GM21390 (cell line): ENCODE results near the gene PPARG.
"Not testable (repeated sequence)": the region's sequence is repeated elsewhere in the genome, so short reads cannot be mapped to it uniquely, and the experiment has no call there.

Experiments
- ATAC-seq: cut with Tn5 transposase; IDR thresholded peaks from one replicate; pipeline ENCODE4 v1.9.1; 2021; ENCODE audit not compliant: unreplicated experiment

The PPARG gene

DNA sequence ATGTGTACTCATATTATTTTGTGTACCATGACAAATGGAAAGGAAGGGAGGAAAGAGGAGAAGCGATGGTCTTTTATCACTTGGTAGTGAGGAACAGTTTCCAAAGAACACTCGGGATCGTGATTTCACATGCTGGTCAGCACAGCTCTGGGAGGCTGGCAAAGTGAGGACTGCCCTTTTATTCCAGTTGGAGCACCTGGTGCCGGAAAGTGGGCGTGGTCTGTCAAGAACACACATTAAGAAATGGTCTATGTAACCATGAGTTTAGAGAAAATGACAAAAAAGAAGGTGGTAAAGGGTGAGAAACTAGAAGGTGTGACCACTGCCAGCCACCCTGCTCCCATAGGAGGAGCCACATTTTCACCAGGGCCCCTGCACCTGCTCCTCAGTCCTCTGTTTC lies 188.4 kb downstream of the PPARG start:
- ATAC-seq, result no peak

DNA sequence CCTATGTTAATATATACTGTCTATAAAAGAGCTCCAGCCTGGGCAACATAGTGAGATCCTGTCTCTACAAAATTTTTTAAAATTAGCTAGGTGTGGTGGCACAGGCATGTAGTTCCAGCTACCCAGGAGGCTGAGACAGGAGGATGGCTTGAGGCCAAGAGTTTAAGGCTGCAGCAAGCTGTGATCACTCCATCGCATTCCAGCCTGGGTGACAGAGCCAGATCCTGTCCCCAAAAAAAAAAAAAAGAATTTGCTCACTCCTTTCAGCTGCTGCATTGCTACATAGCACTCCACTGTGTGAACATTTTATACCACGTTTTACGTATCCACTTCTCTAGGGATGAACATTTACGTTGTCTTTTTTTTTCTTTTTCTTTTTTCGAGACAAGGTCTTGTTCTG lies 189.5 kb downstream of the PPARG start:
- ATAC-seq, result no peak

DNA sequence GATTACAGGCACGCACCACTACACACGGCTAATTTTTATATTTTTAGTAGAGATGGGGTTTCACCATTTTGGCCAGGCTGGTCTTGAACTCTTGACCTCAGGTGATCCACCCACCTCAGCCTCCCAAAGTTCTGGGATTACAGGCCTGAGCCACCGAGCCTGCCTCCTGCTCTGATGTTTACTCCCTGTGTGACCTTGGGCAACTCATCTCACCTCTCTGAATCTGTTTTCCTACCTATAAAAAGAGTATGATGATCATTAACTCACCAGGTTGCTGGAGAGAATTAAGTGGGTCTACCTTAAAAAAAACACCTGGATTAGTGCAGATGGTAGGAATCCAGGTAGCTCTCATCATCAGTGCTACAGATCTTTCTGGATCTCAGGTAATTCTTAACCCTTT lies 190.3 kb downstream of the PPARG start:
- ATAC-seq, result not testable (repeated sequence)

DNA sequence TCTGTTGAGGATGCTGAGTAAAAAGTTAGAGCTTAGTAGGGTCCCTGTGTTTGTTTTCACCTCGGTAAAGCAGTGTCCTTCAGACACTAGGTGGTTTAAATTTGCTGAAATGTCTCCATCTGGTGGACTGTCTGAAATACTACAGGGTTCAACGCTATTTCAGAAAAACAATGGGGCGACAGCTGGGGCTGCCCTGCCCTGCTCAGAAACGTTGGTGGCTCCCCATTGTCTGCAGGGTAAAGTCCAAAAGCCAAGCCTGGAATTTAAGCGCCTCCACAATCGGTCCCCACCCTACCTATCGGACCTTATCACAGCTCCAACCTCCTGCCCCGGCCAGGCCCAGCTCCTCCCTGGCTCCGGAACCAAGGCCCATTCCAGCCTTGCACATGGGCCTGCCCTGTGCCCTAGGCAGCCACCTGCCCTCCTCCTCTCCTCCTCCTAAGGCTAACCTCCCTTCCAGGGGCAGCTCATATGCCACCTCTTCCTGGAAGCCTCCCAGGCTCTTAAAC lies 191.1 kb downstream of the PPARG start:
- no peak for ATAC-seq

DNA sequence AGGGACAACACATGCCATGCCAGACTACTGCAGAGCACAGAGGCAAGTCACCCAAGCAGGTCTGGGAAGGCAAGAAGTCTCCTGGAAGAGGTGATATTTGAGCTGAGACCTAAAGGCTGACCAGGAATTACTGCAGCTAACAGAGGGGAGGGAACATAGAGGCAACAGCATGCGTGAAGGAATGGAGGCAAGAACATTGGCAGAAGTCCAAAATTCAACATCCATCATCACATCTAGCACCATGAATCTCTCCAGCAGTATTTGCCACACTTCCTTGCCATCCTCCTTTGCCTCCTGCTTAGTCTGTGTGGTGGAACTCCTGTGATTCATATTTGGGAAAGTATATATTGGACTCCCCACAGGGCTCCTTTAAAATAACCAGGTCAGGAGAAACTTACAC lies 194.5 kb downstream of the PPARG start:
- ATAC-seq, result no peak

DNA sequence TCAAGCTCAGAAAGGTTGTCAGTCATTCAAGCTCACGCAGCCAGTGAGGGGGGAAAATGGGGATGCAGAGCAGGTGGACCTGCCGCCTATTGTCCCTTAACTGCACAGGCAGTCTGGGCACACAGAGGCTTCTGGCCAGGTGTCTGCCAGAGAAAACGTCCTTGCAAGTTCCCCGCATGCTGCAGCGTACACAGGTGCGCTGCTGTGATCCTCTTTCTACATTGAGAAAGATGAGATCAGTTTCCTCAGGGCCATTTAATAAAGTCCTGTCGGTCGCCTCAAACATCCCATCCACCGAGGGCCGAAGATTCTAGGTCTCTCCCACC lies 195.0 kb downstream of the PPARG start:
- no peak for ATAC-seq
